Activated CD4-positive, alpha-beta T cell treated with anti-CD3 and anti-CD28 coated beads, Interleukin-2, amount 50 U/mL, for 4 hours (primary cell): ENCODE data around the gene SOST.
A peak's percentile ranks its signal among the peaks of the same experiment; 100 is the strongest.
"Not testable (repeated sequence)": the region's sequence is repeated elsewhere in the genome, so short reads cannot be mapped to it uniquely, and the experiment has no call there.

Experiments
- DNase-seq, 2 experiments: peaks; one replicate each; pipeline ENCODE4 v3.0.0-alpha.2; 2020

Gene SOST

GRCh38 chr17:43758497-43759174 lies at the start of gene SOST:
Gene SOST (minus strand): TSS chr17:43758791. CDS start chr17:43758741, 50 bp downstream.
- DNase-seq, result no peak

GRCh38 chr17:43808076-43808475 lies 49.5 kb upstream of the SOST start:
- DNase-seq, result no peak

DNA sequence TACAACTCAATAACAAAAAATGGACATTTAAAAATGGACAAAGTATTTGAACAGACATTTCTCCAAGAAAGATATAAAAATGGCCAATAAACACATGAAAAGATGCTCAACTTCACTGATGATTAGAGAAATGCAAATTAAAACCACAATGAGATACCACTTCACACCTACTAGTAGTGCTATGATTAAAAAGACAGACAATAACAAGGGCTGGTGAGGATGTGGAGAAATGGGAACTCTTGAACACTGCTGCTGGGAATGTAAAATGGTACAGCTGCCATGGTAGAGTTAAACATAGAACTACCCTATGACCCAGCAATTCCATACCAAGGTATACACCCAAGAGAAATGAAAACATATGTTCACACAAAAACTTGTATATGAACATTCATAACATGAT lies 46.5 kb upstream of the SOST start:
- DNase-seq, result no peak

GRCh38 chr17:43803758-43804157 lies 45.2 kb upstream of the SOST start:
- DNase-seq, result no peak

DNA sequence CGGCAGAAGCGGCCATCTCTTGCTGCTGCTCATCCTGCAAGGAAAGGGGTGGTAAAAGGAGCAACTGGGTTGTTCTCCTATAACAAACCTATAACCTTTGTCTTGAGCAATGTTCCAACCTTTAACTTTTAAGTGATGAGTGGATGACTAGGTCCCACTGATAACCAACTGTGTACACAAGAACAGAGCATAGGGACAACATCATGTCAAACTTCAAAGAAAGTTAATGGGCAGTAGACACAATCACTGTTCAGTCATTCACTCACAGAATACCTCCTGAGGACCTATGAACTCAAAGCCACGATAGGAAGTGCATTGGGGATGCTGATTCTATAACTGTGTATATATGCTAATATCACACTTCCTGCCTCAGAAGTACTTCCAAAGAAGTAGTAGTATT lies 43.3 kb upstream of the SOST start:
- DNase-seq, result no peak

GRCh38 chr17:43800736-43801135 lies 42.1 kb upstream of the SOST start:
- no peak for DNase-seq

GRCh38 chr17:43799047-43799446 lies 40.5 kb upstream of the SOST start:
- DNase-seq, result no peak

- DNase-seq, result not testable (repeated sequence)
These were observed 39.4 kb upstream of the SOST start for GRCh38 chr17:43798024-43798423.

GRCh38 chr17:43792668-43793067 lies 34.1 kb upstream of the SOST start:
- DNase-seq, result not testable (repeated sequence)

- DNase-seq, result no peak
These were observed 33.0 kb upstream of the SOST start for GRCh38 chr17:43791589-43791988.

GRCh38 chr17:43790311-43790940 lies 31.8 kb upstream of the SOST start:
- DNase-seq, result no peak

DNA sequence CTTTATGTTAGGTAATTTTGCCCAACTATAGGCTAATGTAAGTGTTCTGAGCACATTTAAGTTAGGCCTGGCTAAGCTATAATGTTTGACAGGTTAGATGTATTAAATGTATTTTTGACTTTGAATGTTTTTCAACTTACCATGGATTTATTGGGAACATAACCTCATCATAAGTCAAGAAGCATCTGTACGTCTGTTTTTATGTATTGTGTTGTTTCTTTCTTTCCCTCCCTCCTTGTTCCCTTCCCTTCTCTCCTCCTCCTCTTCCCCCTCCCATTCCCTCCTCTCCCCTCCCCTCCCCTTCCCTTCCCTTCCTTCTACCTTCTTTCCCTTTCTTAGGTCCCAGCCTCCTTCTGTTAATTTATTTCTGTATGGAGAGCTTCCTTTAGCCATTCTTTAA lies 30.9 kb upstream of the SOST start:
- no peak for DNase-seq

DNA sequence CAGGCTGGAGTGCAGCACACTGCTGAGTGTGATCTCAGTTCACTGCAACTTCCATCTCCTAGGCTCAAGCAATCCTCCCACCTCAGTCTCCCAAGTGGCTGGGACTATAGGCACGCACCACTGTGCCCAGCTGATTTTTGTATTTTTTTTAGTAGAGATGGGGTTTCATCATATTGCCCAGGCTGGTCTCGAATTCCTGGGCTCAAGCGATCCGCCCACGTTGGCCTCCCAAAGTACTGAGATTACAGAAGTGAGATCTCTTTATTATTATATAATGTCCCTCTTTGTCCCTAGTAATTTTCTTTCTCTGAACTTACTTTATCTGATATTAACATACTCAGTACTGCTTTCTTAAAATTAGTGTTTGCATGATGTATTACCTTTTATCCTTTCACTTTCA lies 29.9 kb upstream of the SOST start:
- DNase-seq, result no peak

DNA sequence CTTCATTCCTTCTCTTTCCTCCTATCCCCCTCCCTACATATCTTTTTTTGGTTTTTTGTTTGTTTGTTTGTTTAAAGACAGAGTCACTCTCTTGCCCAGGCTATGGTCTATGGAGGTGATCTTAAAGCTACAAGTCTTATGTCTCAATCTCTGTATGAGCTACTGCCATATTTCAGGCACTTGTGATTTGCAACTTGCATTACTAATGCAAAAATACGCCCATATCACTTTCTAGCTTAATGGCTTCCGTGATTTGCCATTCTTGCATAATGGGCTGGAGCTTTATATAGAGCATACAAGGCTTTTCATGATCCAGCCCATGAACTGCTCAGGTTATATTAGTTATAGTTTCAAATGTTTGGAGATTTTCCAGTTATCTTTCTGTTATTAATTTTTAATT lies 29.1 kb upstream of the SOST start:
- DNase-seq, result no peak

- no peak for DNase-seq
These were observed 26.1 kb upstream of the SOST start for GRCh38 chr17:43784628-43785101.

GRCh38 chr17:43784068-43784467 lies 25.5 kb upstream of the SOST start:
- DNase-seq, result no peak

GRCh38 chr17:43782913-43783680 lies 24.5 kb upstream of the SOST start:
- DNase-seq, result no peak

DNA sequence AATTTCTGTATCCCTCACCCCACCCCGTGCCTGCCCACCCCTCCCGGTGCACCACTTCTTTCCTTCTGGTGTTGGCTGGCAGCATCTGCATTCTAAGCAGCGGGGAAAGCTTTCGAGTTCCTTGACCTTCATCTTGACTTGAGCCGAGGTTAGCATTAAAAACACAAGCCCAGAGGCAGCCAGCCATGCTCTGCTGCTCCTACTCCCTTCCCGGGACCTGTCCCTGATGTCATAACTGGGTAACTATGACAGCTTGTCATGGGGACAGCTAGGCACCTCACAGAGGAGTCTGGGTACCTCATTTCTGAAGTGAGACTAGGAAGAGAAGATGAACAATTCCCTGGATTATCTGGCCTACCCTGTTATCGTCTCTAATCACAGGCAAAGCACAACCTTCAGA lies 21.5 kb upstream of the SOST start, which contains the start of gene CFAP97D1:
TSS of gene CFAP97D1 (plus strand) at position 301 of the 400 bp plus-strand sequence. CDS start at position 329, 28 bp downstream.
- DNase-seq, result no peak

GRCh38 chr17:43779145-43780125 lies 20.8 kb upstream of the SOST start:
- no peak for DNase-seq

DNA sequence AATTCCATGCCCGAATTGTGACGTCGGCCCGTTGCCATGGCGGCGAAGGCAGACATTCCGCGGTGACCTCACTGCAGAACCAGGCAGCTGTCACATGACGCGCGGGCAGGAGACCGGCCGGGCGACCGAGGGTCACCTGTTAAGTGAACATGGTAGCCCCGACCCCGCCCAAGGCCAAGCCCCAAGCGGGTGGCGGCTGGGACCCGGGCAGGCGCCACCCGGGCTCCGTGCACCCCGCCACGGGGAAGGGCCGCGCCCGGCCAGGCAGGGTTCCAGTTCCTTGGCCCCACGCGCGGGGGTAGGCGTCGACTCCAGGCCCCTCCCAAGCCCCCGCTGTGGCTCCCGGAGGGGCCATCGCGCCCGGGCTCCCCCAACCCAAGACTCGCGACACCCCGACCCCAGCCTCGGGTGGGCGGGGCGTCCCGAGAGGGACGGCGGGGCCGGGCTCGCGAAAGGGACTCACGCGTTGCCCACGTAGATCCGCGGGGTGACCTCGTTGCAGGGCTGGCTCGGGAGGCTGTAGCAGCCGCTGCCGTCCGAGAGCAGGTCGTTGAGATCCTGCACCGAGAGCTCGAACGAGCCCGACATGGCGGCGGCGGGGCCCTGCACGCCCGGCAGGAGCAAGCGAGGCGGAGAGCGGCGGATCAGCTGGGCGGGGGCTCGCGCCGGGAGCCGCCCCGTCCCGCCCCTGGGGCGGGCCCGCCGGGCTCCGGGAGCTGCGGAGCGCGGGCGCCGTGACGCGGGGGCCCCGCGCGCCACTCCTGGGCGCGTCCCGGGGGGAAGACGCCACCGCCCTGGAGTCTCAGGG lies 19.9 kb upstream of the SOST start, which contains the start of gene DUSP3:
TSS of gene DUSP3 (minus strand) at position 641 of the 808 bp plus-strand sequence. CDS start at position 588, 53 bp downstream.
- peak; percentile 53 to 60 for DNase-seq
